HG03064 (cell line): Measurements from ENCODE around the gene TIFAB.

Experiments used
- ATAC-seq: cut with Tn5 transposase; IDR thresholded peaks from one replicate; pipeline ENCODE4 v1.9.1; 2021; ENCODE audit warnings: low read depth; ENCODE audit not compliant: unreplicated experiment

Gene TIFAB

DNA sequence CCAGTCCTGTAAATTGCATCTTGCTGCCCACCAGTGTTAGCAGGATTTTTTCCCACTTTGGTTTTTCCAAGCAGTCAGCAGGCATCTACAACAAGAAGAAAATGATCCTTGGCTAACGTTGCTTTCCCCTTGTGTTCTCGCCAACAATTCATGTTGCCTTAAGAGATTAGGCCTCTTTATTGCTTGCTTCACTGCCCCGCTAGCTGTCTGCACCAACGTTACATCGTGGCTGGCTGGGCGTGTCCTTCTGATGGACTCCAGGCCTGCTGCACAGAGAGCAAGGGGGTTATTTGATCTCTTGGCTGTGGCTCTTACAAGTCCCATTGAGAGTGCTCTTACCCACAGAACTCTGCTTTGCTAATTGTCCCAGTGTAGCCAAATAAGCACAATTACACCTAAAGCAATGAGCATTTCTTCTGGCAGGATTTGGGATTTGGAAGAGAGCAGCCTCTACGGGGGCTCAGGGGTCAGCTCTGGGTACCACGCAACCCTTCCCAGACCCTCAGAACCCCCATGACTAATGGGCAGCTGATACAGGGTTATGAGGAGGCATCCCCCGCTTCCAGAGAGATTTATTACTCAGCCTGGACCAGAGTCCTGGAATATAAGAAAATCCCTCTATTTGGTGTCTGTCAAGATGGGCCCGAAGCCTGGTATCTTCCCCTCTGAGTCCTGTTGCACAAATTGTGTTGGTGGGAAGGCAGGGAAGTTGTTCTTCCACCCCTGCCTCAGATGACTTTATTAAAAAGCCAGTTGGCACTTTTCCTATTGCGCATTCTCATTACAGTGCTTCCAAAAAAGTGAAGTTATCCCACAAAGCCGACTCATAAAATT lies 22.6 kb downstream of the TIFAB start:
- ATAC-seq, result no peak

GRCh38 chr5:135428586-135428985 lies 23.6 kb downstream of the TIFAB start:
- ATAC-seq, result no peak

DNA sequence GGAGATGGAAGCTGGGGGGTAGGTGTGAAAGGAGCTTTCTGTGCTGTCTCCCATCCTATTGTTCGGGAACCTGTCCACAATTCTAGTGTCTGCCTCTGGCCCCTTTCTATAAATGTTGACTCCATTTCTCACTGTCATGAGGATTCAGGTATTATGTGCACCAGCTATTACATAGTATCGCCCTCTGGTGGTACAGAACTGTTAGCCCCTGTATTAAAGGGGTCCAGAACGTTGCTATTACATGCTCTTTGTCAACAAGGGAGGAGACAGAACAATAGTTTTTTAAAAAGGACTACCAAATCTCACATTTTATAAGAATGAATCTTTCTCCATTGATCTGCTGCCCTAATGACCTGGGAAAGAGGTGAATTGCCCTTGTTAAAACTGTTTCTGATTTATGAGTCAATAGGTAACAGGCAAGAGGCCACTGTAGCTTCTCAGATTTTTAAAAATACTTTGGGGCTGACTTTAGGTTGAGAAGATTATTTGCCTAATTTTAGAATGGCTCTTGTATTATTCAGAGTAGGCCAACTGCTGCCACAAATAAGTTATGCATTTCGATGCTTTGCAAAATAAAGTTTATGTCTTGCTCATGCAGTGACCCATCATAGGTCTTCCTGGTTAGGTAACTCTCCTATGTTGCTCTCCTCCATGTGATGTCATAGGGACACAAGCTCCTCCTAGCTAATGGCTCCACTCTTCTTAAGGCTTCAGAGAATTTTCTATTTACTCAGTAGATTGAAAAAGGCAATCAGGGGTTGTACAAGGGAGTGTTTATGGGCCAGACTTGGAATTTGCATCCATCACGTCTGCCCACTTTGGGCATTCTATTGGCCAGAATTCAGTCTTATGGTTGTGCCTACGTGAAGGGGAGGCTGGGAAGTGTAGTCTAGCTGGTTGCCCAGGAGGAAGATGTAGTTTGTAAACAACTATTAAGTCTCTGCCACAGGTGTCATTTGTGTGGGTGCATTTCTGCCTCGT lies 25.8 kb downstream of the TIFAB start:
- no peak for ATAC-seq

GRCh38 chr5:135425641-135426040 lies 26.5 kb downstream of the TIFAB start:
- no peak for ATAC-seq

DNA sequence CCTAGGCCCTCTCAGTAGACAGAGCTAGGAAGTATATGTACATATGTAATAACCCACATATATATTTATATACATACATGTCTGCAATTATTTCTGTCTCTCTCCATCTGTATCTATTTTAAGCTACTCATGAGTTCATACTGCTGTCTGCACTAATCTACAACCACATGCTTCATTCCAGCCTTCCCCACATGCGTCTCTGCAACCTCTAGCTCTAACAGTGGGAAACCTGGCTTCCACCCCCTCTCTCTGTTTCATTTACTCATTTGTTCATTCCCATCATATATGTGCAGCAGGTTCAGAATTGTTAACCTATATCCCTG lies 28.3 kb downstream of the TIFAB start:
- no peak for ATAC-seq

DNA sequence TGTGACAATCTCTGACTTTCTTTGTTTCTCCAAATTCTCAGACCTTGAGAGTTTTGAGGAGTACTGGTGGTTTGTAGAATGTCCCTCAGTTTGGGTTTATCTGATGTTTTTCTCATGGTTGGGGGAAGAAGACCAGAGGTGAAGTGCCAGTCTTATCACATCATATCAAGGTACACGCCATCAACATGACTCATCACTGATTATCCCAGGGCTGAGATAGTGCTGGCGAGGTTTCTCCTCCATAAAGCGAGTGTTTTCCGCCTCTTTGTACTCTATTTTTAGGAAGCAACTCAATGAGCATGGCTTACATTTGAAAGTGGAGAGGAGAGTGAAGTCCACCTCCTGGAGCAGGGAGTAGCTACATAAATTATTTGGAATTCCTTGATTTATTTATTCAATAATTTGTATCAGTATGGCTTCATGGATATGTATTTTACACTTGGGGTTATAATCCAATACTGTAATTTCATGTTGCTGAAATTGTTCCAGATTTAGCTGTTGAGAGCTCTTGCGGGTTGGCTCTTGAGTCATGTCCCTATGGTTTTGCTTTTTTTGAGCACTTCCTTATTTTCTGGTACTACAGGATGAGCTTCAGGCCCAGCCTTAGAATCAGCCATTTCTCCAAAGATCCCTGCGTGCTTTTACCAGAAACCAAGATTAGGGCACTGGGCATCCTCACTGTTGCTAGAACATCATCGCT lies 28.9 kb downstream of the TIFAB start:
- no peak for ATAC-seq

GRCh38 chr5:135422419-135422818 lies 29.7 kb downstream of the TIFAB start:
- ATAC-seq, result no peak

GRCh38 chr5:135417083-135417482 lies 35.1 kb downstream of the TIFAB start:
- ATAC-seq, result no peak

DNA sequence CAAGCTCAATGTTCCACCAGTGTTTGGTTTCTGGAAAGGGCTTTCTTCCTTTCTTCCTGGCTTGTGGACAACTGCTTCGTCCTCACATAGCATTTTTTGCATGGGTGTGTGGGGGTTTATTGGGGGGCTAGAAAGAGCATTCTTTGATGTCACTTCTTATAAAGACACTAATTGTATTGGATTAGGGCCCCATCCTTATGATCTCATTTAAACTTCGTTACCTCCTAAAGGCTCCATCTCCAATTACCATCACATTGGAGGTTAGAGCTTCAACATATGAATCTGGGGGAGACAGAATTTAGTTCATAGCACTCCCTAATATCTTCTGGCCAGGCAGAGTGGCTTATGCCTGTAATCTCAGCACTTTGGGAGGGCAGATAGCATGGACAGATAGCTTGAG lies 47.1 kb downstream of the TIFAB start:
- ATAC-seq, result no peak

DNA sequence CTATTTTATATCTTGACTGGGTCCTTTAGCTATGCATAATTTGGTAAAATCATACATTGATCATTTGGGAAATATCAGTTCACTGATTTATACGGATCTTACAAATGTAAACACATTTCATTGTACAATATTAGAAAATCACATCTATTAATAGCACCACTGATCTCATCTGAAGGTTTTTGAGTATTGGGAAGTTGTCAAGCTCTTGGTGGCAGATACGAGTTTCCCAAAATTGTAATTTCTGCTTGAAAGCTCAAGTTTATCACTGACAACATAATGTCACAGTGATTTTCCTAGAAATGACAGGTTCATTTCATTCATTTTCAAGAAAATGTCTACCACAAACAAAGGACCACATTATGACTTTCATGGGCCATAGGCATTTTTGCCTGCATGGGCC lies 50.1 kb downstream of the TIFAB start:
- no peak for ATAC-seq

DNA sequence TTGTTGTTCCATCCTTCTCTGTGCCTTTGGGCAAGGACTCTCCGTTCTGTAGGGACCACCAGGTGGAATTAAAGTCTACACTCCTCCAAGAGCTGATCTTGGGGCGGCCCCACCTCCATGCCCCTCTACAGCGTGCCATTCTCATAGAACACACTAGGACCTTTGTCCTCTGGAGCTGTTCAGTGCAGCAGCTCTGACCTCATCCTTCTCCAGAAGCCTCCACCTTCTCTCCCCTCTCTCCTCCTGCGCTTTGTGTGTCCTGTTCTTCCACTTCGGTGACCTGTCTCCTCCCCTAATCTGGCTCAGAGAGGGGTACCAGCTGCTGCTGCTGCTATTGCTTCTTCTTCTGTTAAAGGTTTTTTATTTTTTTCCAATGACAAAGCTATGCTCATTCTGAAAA lies 51.3 kb downstream of the TIFAB start:
- ATAC-seq, result no peak

GRCh38 chr5:135399794-135400542 lies 52.2 kb downstream of the TIFAB start:
- no peak for ATAC-seq

DNA sequence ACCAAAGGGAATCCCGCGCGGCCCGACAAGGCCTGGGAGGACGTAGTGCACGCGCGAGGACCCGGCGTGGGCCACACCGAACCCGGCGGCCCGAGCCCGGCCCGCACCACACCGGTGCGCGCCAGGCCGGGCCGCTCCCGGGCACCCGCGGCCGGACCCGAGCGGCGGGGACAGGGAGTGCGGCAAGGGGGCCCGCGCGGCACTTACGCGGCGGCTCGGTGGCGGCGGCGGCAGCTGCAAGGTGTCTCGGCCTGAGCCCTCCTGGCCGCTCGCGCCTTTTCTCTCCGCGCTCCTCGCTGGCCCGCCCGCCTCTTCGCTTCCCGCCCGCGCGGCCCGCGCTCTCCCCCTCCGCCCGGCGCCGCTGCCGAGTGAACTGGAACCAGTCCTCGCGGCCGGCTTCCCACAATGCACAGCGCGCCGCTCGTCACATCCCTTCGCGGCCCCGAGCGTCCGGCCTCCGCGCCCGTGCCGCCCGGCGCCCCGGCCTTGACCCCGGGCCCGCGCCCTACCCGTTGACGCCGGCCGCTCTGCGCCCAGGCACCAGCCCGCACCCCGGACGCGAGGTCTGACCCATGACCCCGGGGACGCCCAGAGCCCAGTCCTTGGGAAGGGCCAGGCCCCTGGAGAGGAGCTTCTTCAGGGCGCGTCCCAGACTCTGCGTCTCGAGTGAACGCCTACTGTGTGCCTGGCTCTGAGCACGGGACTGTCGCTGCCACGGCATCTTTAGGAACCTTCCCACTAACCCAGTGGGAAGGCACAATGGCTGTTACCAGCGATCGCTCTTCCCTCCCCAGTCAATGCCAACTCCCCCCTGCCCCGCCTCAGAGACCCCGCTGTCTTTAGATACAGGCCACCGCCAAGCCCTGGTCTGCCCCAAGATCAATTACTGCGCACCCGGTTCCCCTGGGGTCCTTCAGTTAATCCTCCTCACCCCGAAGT lies 53.0 kb downstream of the TIFAB start, which contains the start of gene MACROH2A1:
MACROH2A1 (minus strand) TSS at position 377 of the 939 bp plus-strand sequence. CDS start 10,138 bp downstream, outside the sequence.
- peak; percentile 82 for ATAC-seq

DNA sequence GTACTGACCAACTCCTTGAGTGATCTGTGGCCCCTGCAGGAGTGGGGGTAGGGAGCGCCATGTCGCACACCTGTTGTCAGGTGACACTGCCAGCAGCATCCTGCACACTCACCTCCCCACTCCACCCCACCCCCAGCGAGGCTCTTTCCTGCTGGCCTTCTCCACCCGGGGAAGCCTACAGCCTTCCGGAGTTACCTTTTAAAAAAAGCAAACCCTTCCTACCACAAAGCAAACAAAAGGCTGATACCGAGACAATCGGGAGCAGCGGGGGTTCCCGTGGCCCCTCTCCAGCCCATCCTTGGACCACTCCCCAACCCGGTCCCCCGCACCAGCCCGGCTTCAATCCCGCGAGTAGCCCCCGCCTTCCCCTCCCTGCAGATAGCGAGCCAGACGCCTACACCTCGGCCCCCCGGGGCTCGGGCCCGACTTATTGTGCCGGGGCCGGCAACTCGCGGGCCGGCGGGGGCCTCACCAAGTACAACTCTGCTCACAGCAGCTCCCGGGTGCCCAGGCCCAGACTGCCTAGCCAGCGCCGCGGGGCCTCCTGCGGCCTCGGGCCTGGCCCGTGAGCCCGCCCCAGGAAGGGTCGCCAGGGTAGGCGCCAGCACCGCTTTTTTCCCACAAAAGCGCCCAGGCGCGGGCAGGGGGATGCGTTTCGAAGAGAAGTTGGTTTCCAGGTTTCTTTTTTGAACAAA lies 53.8 kb downstream of the TIFAB start:
- no peak for ATAC-seq
